Adipocyte (in vitro differentiated cells): ENCODE measurements around the gene CFAP210.

Source experiments
- DNase-seq: peaks from one replicate; pipeline ENCODE4 v3.0.0-alpha.2; 2015; ENCODE audit warnings: low read depth
- H3K27me3 ChIP-seq: replicated peaks from 2 replicates; pipeline ENCODE4 v1.7.0; 2013; ENCODE audit warnings: mild to moderate bottlenecking, low read length, moderate library complexity; ENCODE audit not compliant: control insufficient read depth, insufficient read depth
- H3K36me3 ChIP-seq: 2 replicates; pipeline ENCODE4 v1.7.0; 2013; ENCODE audit warnings: low read length, mild to moderate bottlenecking, moderate library complexity; ENCODE audit not compliant: control insufficient read depth, insufficient read depth, severe bottlenecking
- H3K4me1 ChIP-seq: 2 replicates; pipeline ENCODE4 v1.7.0; 2013; ENCODE audit warnings: mild to moderate bottlenecking, low read length, moderate library complexity; ENCODE audit not compliant: control insufficient read depth, insufficient read depth
- H3K4me3 ChIP-seq: 2 replicates; pipeline ENCODE4 v1.7.0; 2013; ENCODE audit warnings: mild to moderate bottlenecking, low read length, moderate library complexity
- H3K9ac ChIP-seq: 2 replicates; pipeline ENCODE4 v1.7.0; 2013; ENCODE audit warnings: mild to moderate bottlenecking, low read length, moderate library complexity
- H3K9me3 ChIP-seq: 2 replicates; pipeline ENCODE4 v1.7.0; 2013; ENCODE audit warnings: mild to moderate bottlenecking, low read length, moderate library complexity; ENCODE audit not compliant: control insufficient read depth

The CFAP210 gene

GRCh38 chr2:169656164-169656563 lies 38.0 kb downstream of the CFAP210 start:
- Histone ChIP-seq H3K4me3 (no peak overlapping the region), H3K36me3 (no peaks in the 10 kb centered on the region), H3K27me3 (no peaks in the 10 kb centered on the region), H3K9ac (no peak overlapping the region), H3K9me3 (no peaks in the 10 kb centered on the region), H3K4me1 (no peaks in the 10 kb centered on the region)
- DNase-seq: no peak

DNA sequence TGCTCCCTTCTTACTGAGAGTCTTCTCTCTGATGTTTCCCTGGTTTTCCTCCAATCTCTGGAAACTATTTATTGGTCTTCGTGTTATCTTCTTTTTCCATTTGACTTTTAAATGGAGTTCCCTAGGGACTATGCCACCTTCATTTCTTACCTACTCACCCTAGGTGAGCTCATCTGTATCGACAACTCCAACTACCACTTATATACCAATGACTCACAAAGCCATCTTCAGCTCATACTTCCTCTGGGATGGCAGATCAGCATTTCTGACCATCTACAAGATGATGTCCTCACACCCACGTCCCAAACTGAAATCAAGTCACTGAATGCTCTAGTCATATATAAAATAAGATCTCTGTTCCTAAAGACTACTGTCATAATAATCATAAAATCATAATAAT lies 40.6 kb downstream of the CFAP210 start:
- Histone ChIP-seq H3K9me3 (no peaks in the 10 kb centered on the region), H3K27me3 (no peaks in the 10 kb centered on the region), H3K4me3 (no peak overlapping the region), H3K36me3 (no peaks in the 10 kb centered on the region), H3K9ac (no peak overlapping the region), H3K4me1 (no peaks in the 10 kb centered on the region)
- no peak for DNase-seq

DNA sequence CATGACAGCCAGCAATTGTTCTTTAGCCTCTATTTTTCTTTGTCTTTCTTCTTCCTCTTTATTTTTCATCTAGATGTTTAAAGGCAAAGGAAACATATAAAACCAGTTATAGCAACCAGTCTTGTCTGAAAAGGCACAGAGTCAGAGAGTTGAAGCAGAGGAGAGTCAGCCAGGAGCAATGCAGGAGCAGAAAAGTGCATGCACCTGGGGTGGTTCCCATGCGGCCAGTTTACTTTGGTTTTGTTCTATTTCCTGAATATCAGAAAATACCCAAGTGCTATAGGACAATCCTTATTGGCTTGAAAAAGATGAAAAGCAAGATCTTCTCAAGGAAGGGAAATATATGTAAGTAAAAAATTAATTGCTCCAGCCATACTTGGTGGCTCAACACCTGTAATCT lies 44.9 kb downstream of the CFAP210 start:
- Histone ChIP-seq H3K4me1 (no peaks in the 10 kb centered on the region), H3K9me3 (no peaks in the 10 kb centered on the region), H3K9ac (no peak overlapping the region), H3K27me3 (no peaks in the 10 kb centered on the region), H3K4me3 (no peak overlapping the region), H3K36me3 (no peaks in the 10 kb centered on the region)
- DNase-seq: no peak

DNA sequence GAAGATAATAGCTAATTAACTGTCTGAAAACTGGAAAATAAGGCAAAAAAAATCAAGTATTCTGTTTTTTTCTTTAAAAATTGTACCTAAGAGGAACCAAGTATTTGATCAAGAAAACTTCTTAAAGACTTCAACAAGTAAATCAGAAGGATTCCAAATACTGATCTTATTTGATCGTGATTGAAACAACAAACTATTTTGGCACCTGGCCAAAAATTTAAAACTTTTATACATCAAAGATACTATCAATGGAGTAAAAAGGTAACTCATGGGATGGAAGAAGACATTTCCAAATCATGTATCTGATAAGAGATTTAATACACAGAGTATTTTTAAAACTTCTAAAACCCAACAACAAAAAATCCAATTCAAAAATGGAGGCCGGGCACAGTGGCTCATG lies 46.7 kb downstream of the CFAP210 start:
- Histone ChIP-seq H3K9ac (no peak overlapping the region), H3K4me3 (no peak overlapping the region), H3K27me3 (no peaks in the 10 kb centered on the region), H3K36me3 (no peaks in the 10 kb centered on the region), H3K4me1 (no peaks in the 10 kb centered on the region), H3K9me3 (no peaks in the 10 kb centered on the region)
- DNase-seq: no peak

DNA sequence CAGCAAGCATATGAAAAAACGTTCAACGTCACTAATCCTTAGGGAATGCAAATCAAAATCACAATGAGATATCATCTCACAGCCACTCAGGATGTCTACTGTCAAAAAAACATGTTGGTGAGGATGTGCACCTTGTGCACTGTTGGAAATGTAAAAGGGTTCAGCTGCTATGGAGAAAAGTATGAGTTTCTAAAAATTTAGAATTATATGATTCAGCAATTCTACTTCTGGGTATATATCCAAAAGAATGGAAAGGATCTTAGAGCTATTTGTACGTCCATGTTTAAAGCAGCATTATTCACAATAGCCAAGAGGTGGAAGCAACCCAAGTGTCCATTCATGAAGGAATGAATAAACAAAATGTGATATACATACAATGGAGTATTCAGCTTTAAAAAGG lies 50.0 kb downstream of the CFAP210 start:
- DNase-seq: no peak
- Histone ChIP-seq H3K9me3 (no peaks in the 10 kb centered on the region), H3K4me1 (no peaks in the 10 kb centered on the region), H3K4me3 (no peak overlapping the region), H3K27me3 (no peaks in the 10 kb centered on the region), H3K9ac (no peak overlapping the region), H3K36me3 (no peaks in the 10 kb centered on the region)

DNA sequence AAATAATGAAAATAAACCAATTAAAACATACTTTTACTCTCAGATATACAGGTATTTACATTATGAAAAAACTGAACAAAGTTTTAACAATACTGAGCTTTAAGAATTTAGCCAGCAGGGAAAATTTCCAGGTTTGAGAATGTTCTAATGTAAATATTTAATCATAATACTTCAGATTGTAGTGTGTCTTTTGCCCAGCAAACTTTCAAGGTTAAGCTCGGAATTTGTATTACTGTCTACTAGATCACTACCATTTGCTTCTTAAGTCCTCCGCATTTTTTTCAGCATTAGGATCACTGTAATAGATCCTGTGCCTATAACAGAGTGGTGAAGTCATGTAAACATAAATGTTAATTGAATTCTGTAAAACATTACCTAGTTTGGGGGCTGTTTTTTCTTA lies 52.7 kb downstream of the CFAP210 start:
- Histone ChIP-seq H3K27me3 (no peaks in the 10 kb centered on the region), H3K36me3 (peaks cover 9% of the 10 kb centered on the region), H3K9ac (no peak overlapping the region), H3K9me3 (no peaks in the 10 kb centered on the region), H3K4me3 (no peak overlapping the region), H3K4me1 (peaks cover 13% of the 10 kb centered on the region)
- DNase-seq: no peak

DNA sequence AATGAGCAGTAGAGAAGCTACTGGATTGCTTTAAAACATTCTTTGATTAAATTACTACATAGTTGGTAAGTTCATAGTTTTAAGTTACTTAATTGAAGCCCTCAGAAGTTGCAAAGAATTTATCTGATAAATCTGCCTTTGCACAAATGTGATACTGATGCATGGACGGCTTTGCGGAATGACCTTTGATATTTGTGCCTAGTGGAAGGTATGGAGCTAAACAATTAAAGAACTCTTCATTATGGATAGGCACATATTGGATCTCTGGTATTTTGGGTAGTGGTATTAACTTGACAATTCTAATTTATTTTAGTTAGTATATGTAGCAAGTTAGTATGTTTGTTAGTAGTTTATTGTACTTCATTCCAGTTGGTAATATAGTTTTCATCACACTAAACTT lies 54.1 kb downstream of the CFAP210 start:
- no peaks in the 10 kb centered on the region for H3K27me3 ChIP-seq
- DNase-seq: no peak

DNA sequence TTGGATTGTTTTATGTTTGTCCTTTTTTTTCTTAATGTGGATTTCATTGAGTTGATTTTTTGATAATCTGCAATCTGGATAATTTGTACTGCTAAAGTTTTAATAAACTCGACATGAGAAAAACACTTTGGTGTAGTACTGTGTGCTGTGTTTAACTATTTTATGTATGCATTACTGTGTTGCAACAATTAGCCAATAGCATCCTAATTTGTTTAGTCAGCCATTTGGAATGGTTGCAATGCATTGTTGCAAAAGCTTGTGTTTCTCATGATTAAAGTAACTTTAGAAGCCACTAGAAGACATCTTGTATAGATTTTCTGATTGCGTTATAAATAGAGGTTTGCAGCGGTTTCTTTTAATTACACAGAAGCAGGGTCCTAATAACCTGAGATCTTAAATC lies 56.6 kb downstream of the CFAP210 start:
- H3K27me3 ChIP-seq: no peaks in the 10 kb centered on the region
- H3K9ac ChIP-seq: no peak overlapping the region
- peak; percentile 86 for DNase-seq

More for the DNA sequence above, 54.1 kb downstream of the CFAP210 start:
- H3K4me1 ChIP-seq: peaks cover 13% of the 10 kb centered on the region
- H3K36me3 ChIP-seq: peaks cover 22% of the 10 kb centered on the region
- H3K4me3 ChIP-seq: no peak overlapping the region
- no peaks in the 10 kb centered on the region for H3K9me3 ChIP-seq
- no peak overlapping the region for H3K9ac ChIP-seq

DNA sequence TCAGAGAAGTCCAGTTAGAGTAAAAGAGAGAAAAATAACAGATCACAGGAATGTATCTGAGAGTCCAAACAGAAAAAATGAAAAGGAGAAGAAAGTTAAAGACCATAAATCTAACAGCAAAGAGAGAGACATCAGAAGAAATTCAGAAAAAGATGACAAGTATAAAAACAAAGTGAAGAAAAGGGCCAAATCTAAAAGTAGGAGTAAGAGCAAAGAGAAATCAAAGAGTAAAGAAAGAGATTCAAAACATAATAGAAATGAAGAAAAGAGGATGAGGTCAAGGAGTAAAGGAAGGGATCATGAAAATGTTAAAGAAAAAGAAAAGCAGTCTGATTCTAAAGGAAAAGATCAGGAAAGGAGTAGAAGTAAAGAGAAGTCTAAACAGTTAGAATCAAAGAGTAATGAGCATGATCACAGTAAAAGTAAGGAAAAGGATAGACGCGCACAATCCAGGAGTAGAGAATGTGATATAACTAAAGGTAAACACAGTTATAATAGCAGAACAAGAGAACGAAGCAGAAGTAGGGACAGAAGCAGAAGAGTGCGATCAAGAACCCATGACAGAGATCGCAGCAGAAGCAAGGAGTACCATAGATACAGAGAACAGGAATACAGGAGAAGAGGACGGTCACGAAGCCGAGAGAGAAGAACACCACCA lies 57.6 kb downstream of the CFAP210 start:
- no peak for DNase-seq
- no peak overlapping the region for H3K4me3 ChIP-seq
- H3K36me3 ChIP-seq: peaks cover 53% of the 10 kb centered on the region
- H3K9ac ChIP-seq: no peak overlapping the region
- peaks cover 13% of the 10 kb centered on the region for H3K4me1 ChIP-seq
- no peaks in the 10 kb centered on the region for H3K9me3 ChIP-seq
- no peaks in the 10 kb centered on the region for H3K27me3 ChIP-seq

More for the DNA sequence above, 56.6 kb downstream of the CFAP210 start:
- peaks cover 13% of the 10 kb centered on the region for H3K4me1 ChIP-seq
- no peak overlapping the region for H3K4me3 ChIP-seq
- H3K36me3 ChIP-seq: peaks cover 45% of the 10 kb centered on the region
- H3K9me3 ChIP-seq: no peaks in the 10 kb centered on the region

DNA sequence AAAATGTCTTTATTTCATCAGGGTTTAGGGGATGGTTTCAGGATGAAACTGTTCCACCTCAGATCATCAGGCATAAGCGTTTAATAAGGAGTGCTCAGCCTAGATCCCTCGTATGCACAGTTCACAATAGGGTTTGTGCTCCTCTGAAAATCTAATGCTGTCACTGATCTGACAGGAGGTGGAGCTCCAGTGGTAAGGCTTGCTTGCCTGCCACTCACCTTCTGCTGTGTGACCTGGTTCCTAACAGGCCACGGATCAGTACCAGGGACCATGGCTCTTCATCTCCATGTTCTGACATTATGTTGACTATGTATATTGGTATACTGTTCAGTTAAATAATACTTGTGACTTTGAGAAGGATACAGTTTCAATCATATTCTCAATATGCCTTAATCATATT lies 68.4 kb downstream of the CFAP210 start:
- Histone ChIP-seq H3K36me3 (peaks cover 60% of the 10 kb centered on the region), H3K27me3 (no peaks in the 10 kb centered on the region), H3K9me3 (no peaks in the 10 kb centered on the region), H3K4me3 (no peak overlapping the region), H3K4me1 (no peaks in the 10 kb centered on the region), H3K9ac (no peak overlapping the region)
- no peak for DNase-seq

DNA sequence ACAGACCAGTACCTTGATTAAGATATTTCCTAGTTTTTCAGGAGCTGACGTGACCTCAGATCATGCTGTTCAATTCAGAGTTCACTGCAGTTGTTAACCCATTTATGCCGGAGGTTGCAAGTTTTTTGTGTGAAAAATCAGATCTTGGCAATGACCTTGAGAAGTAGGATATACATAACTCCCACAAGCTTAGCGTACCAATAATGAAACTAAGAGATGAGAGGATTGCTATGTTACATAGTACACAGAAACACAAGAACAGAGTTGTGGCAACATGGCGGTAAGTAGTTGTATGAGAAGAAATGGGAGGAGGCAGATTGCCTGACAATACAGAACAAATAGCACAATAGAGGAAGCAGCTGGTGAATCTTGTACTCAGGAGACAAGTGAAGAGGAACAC lies 71.0 kb downstream of the CFAP210 start:
- DNase-seq: no peak
- H3K36me3 ChIP-seq: peaks cover 64% of the 10 kb centered on the region
- no peaks in the 10 kb centered on the region for H3K4me1 ChIP-seq
- no peak overlapping the region for H3K4me3 ChIP-seq
- no peaks in the 10 kb centered on the region for H3K27me3 ChIP-seq
- no peaks in the 10 kb centered on the region for H3K9me3 ChIP-seq
- no peak overlapping the region for H3K9ac ChIP-seq

DNA sequence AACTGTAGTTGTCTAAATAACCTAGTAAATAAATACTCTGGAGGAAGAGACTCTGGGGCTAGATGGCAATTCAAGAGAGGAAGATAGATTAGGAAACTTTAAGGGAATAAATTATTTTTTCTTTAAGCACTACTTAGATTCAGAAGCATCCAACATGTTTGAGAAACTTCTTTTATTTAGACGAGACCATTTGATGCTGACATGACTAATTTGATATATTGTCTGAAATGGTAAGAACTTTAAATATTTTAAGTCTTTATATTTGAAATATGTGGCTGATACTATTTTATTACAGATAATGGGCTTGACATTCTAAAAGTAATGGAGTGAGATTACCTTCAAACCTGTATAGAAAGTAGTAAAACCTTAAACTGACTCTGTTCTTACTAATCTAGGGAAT lies 73.7 kb downstream of the CFAP210 start:
- H3K4me3 ChIP-seq: no peak overlapping the region
- H3K27me3 ChIP-seq: no peaks in the 10 kb centered on the region
- DNase-seq: no peak
- no peak overlapping the region for H3K9ac ChIP-seq
- no peaks in the 10 kb centered on the region for H3K9me3 ChIP-seq
- H3K4me1 ChIP-seq: no peaks in the 10 kb centered on the region
- H3K36me3 ChIP-seq: peaks cover 60% of the 10 kb centered on the region
